Cardiac muscle cell (in vitro differentiated cells and primary cell): ENCODE results near the gene FHOD3. TPM values are rescaled to one million over a fixed set of nuclear protein-coding genes. Genes with fewer than 3 reads are reported as not detected.
A peak's percentile ranks its signal among the peaks of the same experiment; 100 is the strongest.

Source experiments
- DNase-seq, 2 donors: peaks; one replicate each; pipeline versions ENCODE4 v3.0.0 to v3.0.0-alpha.2; 2010 to 2017; ENCODE audit warnings: low read depth in 1 of 2, low spot score in 1 of 2
- H3K27ac ChIP-seq: fragments of 200-600 bp; sonication (generic); 2 replicates; pipeline ENCODE4 v1.5.1; 2016
- H3K27me3 ChIP-seq: fragments of 200-600 bp; sonication (generic); 2 replicates; pipeline ENCODE4 v1.6.0; 2016; ENCODE audit warnings: control low read depth
- H3K36me3 ChIP-seq: fragments of 200-600 bp; sonication (generic); 2 replicates; pipeline ENCODE4 v1.5.1; 2016; ENCODE audit warnings: control low read depth
- H3K4me1 ChIP-seq: fragments of 200-600 bp; sonication (generic); 2 replicates; pipeline ENCODE4 v1.8.1; 2017; ENCODE audit warnings: low read depth, mild to moderate bottlenecking, mixed run types
- H3K4me3 ChIP-seq: fragments of 200-600 bp; sonication (generic); 2 replicates; pipeline ENCODE4 v1.5.1; 2016; ENCODE audit warnings: mild to moderate bottlenecking
- H3K9me3 ChIP-seq: fragments of 200-600 bp; sonication (generic); 2 replicates; pipeline ENCODE4 v1.5.1; 2017; ENCODE audit warnings: low read depth, mild to moderate bottlenecking, control low read depth
- polyA plus RNA-seq: library from polyadenylated mRNA; unstranded; fragments of >200 nt; fragmentation: Nextera tagmentation; extraction: Ambion mirVana; gene quantifications from 2 replicates; pipeline ENCODE4 v1.2.1, GENCODE V29; 2016
- total RNA-seq: library from RNA; depleted of rRNA; stranded (reverse); fragments of >200 nt; gene quantifications from 2 replicates; pipeline ENCODE4 v1.2.3, GENCODE V29; 2016
- TF ChIP-seq, protein P1 (sequence below): IDR thresholded peaks from 2 replicates; pipeline ENCODE4 v1.5.1; 2012; ENCODE audit warnings: low read depth, mild to moderate bottlenecking, low read length

The FHOD3 gene
- total and polyA plus RNA-seq, 2 experiments from 2014 or later, result 127 to 347 TPM

DNA sequence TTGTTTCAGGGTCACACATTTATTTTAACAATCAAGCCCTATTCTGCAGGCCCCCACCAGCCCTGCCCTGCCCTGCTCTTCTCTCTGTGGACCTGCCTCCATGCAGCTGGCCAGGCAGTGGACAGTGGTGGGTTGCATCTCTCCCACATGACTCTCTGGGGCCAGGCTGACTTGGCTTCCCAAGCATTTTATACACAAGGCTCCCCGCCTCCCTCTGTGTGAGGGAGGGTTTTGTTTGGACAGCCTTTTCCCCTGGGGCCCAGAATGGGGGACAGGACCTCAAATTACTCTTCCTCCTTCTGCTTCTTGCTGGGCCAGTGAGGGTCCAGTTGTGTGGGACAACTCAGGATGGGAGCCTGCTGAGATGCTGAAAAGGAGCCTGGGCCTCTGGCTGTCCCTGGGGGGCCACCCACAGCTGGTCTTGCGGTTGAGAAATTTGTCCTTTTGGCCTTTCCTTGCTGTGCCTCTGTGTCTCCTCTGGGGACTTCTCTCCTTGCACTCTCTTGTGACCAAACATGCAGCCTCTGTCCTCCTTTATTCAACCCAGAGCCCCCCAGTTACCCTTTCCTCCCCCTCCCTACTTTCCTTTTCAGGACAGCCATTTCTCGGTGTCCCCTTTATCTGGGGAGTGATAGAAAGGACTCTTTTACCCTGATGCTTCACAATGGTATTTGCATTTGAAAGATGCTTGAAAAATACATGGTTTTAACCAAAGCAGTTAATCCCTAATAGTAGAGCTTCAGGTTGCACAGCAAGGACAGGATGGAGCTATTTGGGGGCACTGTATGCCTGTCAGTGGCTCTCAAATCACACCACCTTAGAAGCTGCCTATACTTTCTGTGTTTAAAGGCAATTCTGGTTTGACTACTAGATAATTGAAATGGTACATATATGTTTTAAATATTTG is 151.1 kb downstream of the FHOD3 start:
- Histone ChIP-seq H3K27ac (peak overlapping the region; percentile 78), H3K4me1 (peaks cover 78% of the 10 kb centered on the region)

DNA sequence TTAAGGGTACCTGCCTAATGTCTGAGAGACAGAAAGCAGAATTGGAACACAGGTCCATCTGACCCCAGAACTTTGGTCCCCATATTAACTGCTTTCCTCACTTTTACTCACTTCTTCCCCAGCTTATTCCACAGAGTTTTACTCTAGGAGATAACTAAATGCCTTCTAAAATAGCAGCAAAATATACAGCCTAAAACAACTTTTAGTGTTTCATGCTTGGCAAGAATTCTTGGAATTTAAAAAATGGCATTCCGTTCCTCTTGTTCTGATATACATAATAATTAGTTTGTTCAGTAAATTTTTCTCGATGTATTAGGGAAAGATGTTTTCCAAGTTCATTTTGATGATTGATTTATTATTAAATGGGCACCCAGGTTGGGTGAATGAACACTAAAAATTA is 151.9 kb downstream of the FHOD3 start:
- Histone ChIP-seq H3K27me3 (no peaks in the 10 kb centered on the region), H3K4me1 (peaks cover 82% of the 10 kb centered on the region), H3K9me3 (no peaks in the 10 kb centered on the region), H3K27ac (peak overlapping the region; percentile 78), H3K4me3 (no peak overlapping the region), H3K36me3 (no peaks in the 10 kb centered on the region)
- TF ChIP-seq, protein P1, sequence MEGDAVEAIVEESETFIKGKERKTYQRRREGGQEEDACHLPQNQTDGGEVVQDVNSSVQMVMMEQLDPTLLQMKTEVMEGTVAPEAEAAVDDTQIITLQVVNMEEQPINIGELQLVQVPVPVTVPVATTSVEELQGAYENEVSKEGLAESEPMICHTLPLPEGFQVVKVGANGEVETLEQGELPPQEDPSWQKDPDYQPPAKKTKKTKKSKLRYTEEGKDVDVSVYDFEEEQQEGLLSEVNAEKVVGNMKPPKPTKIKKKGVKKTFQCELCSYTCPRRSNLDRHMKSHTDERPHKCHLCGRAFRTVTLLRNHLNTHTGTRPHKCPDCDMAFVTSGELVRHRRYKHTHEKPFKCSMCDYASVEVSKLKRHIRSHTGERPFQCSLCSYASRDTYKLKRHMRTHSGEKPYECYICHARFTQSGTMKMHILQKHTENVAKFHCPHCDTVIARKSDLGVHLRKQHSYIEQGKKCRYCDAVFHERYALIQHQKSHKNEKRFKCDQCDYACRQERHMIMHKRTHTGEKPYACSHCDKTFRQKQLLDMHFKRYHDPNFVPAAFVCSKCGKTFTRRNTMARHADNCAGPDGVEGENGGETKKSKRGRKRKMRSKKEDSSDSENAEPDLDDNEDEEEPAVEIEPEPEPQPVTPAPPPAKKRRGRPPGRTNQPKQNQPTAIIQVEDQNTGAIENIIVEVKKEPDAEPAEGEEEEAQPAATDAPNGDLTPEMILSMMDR, result no peak
- DNase-seq, result peak in 1 of 2 donors; percentile 12

More for the DNA sequence above, 151.1 kb downstream of the FHOD3 start:
- H3K9me3 ChIP-seq, result no peaks in the 10 kb centered on the region
- DNase-seq, result no peak
- TF ChIP-seq, protein P1, result no peak
- no peaks in the 10 kb centered on the region for H3K27me3 ChIP-seq
- no peaks in the 10 kb centered on the region for H3K36me3 ChIP-seq
- H3K4me3 ChIP-seq, result no peak overlapping the region

DNA sequence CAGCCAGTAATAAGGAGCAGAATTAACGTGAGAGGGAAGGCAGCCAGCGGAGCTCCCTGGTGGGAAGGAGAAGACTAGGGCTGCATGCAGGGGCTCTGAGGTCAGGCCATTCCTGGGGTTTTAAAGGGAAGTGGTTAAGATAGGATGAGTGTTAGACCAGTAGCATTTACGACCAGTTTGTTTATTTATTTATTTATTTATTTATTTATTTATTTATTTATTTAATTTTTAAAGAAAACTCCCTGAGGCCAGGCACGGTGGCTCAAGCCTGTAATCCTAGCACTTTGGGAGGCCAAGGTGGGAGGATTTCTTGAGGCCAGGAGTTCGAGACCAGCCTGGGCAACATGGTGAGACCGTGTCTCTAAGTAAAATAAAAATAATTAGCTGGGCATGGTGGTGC is 152.8 kb downstream of the FHOD3 start:
- H3K9me3 ChIP-seq, result no peaks in the 10 kb centered on the region
- no peaks in the 10 kb centered on the region for H3K36me3 ChIP-seq
- DNase-seq, result peak in 1 of 2 donors; percentile 39
- peak overlapping the region; percentile 78 for H3K27ac ChIP-seq
- no peaks in the 10 kb centered on the region for H3K27me3 ChIP-seq
- H3K4me1 ChIP-seq, result peaks cover 84% of the 10 kb centered on the region
- no peak overlapping the region for H3K4me3 ChIP-seq
- TF ChIP-seq, protein P1, result no peak

DNA sequence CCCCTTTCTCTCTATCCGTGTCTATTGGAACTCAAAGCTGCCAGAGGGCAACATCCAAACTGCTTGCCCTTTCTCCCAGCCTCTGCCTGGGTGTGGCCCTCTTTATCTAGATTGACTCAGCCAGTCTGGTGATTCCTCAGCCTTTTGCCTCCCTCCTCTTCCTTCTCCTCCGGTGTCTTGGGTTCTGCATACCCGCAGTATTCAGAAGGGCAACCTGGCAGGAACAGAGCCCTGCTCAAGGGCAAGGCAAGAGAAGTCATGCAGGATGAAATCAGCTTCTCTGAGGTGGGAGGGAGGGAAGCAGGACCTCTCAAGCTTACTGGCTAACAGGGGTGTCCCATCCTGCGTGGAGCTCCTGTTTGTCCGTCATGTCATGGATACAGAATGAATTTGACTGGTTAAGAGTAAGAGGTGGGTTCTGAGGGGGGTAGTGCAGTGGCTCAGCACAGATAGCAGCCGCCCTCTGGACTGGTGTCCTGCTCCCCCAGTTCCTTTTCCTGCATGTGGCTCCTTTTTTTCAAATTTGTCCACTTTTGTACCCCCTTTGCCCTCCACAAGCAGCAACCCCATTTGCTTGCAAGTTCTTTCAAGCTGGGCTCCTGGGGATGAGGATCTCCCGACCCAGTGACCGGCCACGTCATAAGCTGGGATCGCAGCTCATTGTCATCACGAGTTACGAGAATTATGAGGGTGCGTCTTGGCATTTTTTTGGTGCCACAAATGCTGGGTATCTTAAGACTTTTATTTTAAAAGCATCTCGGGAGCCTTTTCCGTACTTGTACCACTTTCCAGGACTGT is 154.1 kb downstream of the FHOD3 start:
- Histone ChIP-seq H3K36me3 (no peaks in the 10 kb centered on the region), H3K27me3 (no peaks in the 10 kb centered on the region), H3K4me1 (peaks cover 83% of the 10 kb centered on the region), H3K27ac (peak overlapping the region; percentile 51), H3K9me3 (no peaks in the 10 kb centered on the region), H3K4me3 (no peak overlapping the region)
- TF ChIP-seq, protein P1, result no peak
- no peak for DNase-seq

DNA sequence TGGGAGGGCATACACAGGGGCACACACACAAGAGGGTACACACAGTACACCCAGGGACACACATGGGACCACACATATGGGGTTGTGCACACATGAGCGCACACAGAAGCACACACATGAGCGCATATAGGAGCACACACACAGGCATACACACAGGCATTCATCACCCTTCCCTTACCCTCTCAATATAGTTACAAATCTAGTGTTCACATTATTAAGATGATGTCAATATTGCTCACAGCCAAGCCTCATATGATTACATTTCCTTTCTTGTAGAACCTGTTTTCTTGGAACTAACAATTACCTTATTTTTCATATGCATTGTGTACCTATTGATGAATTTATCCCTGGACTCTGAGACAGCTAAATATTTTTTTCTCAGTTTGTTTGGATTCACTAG is 156.7 kb downstream of the FHOD3 start:
- Histone ChIP-seq H3K9me3 (no peaks in the 10 kb centered on the region), H3K36me3 (no peaks in the 10 kb centered on the region), H3K4me1 (peaks cover 84% of the 10 kb centered on the region), H3K27me3 (no peaks in the 10 kb centered on the region), H3K27ac (peak overlapping the region; percentile 7), H3K4me3 (no peak overlapping the region)
- no peak for DNase-seq
- TF ChIP-seq, protein P1, result no peak
